Measurements from ENCODE around the gene CYP2J2.

- TF ChIP-seq CTCF (IDR thresholded peaks at IDR 0.05), result no peak
- no peak for TF ChIP-seq EZH2 (IDR thresholded peaks at IDR 0.05; ENCODE audit: borderline replicate concordance, insufficient read depth, low read depth, low read length, poor library complexity, severe bottlenecking)
Observed at GRCh38 chr1:59857679-59858354, 68.8 kb downstream of the CYP2J2 start.
